Keratinocyte (primary cell): Measurements from ENCODE around the gene TMEM163. TPM values are rescaled to one million over a fixed set of nuclear protein-coding genes. Genes with fewer than 3 reads are reported as not detected.

ENCODE experiments used
- DNase-seq: peaks from one replicate; pipeline ENCODE4 v3.0.0-alpha.2; 2011; ENCODE audit warnings: low read depth, missing footprints, low spot score
- FAIRE-seq: peaks from 2 replicates; lab custom pipeline; 2011; peaks lifted over from hg19 to GRCh38; lab: Jason Lieb, UNC
- H2AFZ ChIP-seq: 2 replicates; pipeline ENCODE4 v1.6.0; 2012; ENCODE audit warnings: low read length, control low read depth, inconsistent platforms; ENCODE audit not compliant: control insufficient read depth
- H3K27ac ChIP-seq: 2 replicates; pipeline ENCODE4 v1.5.1; 2011; ENCODE audit warnings: low read length; ENCODE audit not compliant: control insufficient read depth, insufficient read depth
- H3K27me3 ChIP-seq: 3 replicates; pipeline ENCODE4 v1.6.0; 2011; ENCODE audit warnings: low read length; ENCODE audit not compliant: control insufficient read depth, insufficient read depth; ENCODE audit errors: extremely low read depth
- H3K36me3 ChIP-seq, 2 experiments: 2 replicates in 1 of 2; 3 replicates in 1 of 2; pipeline ENCODE4 v1.5.1; 2011; ENCODE audit warnings: low read length in 2 of 2, mild to moderate bottlenecking in 1 of 2; ENCODE audit not compliant: control insufficient read depth in 2 of 2, insufficient read depth in 2 of 2; ENCODE audit errors: extremely low read depth in 1 of 2
- H3K4me1 ChIP-seq: 3 replicates; pipeline ENCODE4 v1.5.1; 2011; ENCODE audit warnings: low read length; ENCODE audit not compliant: control insufficient read depth, insufficient read depth; ENCODE audit errors: extremely low read depth
- H3K4me2 ChIP-seq: 3 replicates; pipeline ENCODE4 v1.6.0; 2011; ENCODE audit warnings: low read depth, low read length; ENCODE audit not compliant: control insufficient read depth, insufficient read depth; ENCODE audit errors: extremely low read depth
- H3K4me3 ChIP-seq, 3 experiments: fragments of 200-600 bp in 1 of 3; sonication (generic) in 1 of 3; 2 replicates in 2 of 3; 3 replicates in 1 of 3; pipeline ENCODE4 v1.5.1; 2011 to 2016; ENCODE audit warnings: low read length in 3 of 3, mild to moderate bottlenecking in 3 of 3, control low read depth in 2 of 3, inconsistent platforms in 1 of 3, low read depth in 1 of 3, mixed read lengths in 1 of 3, mixed run types in 1 of 3, moderate library complexity in 1 of 3; ENCODE audit not compliant: control insufficient read depth in 2 of 3, insufficient read depth in 2 of 3; ENCODE audit errors: extremely low read depth in 1 of 3
- H3K79me2 ChIP-seq: 2 replicates; pipeline ENCODE4 v1.6.0; 2012; ENCODE audit warnings: low read length; ENCODE audit not compliant: control insufficient read depth, insufficient read depth
- H3K9ac ChIP-seq: 3 replicates; pipeline ENCODE4 v1.6.0; 2011; ENCODE audit warnings: low read length; ENCODE audit not compliant: control insufficient read depth, insufficient read depth; ENCODE audit errors: extremely low read depth
- H3K9me1 ChIP-seq: 3 replicates; pipeline ENCODE4 v1.6.0; 2011; ENCODE audit warnings: low read length; ENCODE audit not compliant: control insufficient read depth, insufficient read depth; ENCODE audit errors: extremely low read depth
- H3K9me3 ChIP-seq: 2 replicates; pipeline ENCODE4 v1.5.1; 2012; ENCODE audit warnings: low read depth, low read length; ENCODE audit not compliant: control insufficient read depth
- H4K20me1 ChIP-seq: 3 replicates; pipeline ENCODE4 v1.6.0; 2011; ENCODE audit warnings: low read length; ENCODE audit not compliant: control insufficient read depth, insufficient read depth; ENCODE audit errors: extremely low read depth
- EZH2 ChIP-seq: IDR thresholded peaks from one replicate; pipeline ENCODE4 v1.6.1; 2012; ENCODE audit warnings: inconsistent platforms, mild to moderate bottlenecking, low read length, moderate library complexity
- dilution Hi-C: fragments of 300-500 bp; cut with MboI; formaldehyde crosslinking; loops from one replicate; pipeline ENCODE4 v1.7.0; 2020; ENCODE audit warnings: low sequenced_read_pairs; ENCODE audit not compliant: extremely low pct_ligation_motif_present
- polyA plus RNA-seq, 5 experiments: library from polyadenylated mRNA; depleted of rRNA in 3 of 5; stranded (reverse) in 3 of 5; stranded (forward) in 1 of 5; unstranded in 1 of 5; fragments of >200 nt; gene quantifications; 1 replicate in 1 of 5; 2 replicates in 3 of 5; 3 replicates in 1 of 5; pipeline versions ENCODE4 v1.2.1 to v1.2.3, GENCODE V29; 2011 to 2012; ENCODE audit warnings: missing spikeins in 2 of 5, low read depth in 1 of 5, low replicate concordance in 1 of 5
- TF ChIP-seq, protein P1 (sequence below), 3 experiments: IDR thresholded peaks in 1 of 3; conservative IDR thresholded peaks in 1 of 3; optimal IDR thresholded peaks in 1 of 3; 2 replicates in 2 of 3; 3 replicates in 1 of 3; pipeline versions ENCODE3 to v1.5.1; 2011; ENCODE audit warnings: low read length in 3 of 3, mild to moderate bottlenecking in 3 of 3, moderate library complexity in 2 of 3, control low read depth in 1 of 3, inconsistent platforms in 1 of 3; ENCODE audit not compliant: insufficient read depth in 2 of 3; ENCODE audit errors: extremely low read depth in 1 of 3

TMEM163 gene
- polyA plus RNA-seq, 1 donor (not counting 4 experiments of a cell fraction or from before 2014, with no cell fraction given) = not detected

DNA sequence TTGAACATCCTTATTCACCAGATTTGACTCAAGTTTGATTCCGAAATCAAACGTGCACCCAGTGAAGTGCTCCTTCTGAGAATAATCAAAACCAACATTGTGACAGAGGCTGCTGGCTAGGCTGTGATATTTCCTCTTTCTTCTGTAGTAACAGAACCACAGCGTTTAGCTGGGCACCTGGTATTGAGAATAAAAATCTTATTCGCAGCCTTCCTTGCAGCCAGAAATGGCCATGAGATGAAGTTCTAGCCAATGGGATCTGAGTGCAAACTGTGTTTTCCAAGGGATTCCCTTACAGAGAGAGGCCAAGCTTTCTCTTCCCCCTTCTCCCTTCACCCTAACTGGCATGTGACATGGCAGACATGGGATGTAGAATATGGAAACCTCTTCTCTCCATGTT, 51.7 kb downstream of the TMEM163 start:
- TF ChIP-seq EZH2 = no peak
- TF ChIP-seq, protein P1, sequence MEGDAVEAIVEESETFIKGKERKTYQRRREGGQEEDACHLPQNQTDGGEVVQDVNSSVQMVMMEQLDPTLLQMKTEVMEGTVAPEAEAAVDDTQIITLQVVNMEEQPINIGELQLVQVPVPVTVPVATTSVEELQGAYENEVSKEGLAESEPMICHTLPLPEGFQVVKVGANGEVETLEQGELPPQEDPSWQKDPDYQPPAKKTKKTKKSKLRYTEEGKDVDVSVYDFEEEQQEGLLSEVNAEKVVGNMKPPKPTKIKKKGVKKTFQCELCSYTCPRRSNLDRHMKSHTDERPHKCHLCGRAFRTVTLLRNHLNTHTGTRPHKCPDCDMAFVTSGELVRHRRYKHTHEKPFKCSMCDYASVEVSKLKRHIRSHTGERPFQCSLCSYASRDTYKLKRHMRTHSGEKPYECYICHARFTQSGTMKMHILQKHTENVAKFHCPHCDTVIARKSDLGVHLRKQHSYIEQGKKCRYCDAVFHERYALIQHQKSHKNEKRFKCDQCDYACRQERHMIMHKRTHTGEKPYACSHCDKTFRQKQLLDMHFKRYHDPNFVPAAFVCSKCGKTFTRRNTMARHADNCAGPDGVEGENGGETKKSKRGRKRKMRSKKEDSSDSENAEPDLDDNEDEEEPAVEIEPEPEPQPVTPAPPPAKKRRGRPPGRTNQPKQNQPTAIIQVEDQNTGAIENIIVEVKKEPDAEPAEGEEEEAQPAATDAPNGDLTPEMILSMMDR (optimal IDR thresholded peaks at IDR 0.05 in 1 of 3, IDR thresholded peaks at IDR 0.05 in 1 of 3, conservative IDR thresholded peaks at IDR 0.05 in 1 of 3; ENCODE audit: extremely low read depth in 1 of 3, insufficient read depth in 2 of 3, low read length in 3 of 3) = no peak
- Histone ChIP-seq H3K4me3 (no peak overlapping the region), H3K79me2 (no peaks in the 10 kb centered on the region), H3K9me3 (no peaks in the 10 kb centered on the region), H2AFZ (no peak overlapping the region), H3K36me3 (no peaks in the 10 kb centered on the region), H3K9me1 (no peaks in the 10 kb centered on the region), H3K4me2 (no peak overlapping the region), H3K4me1 (no peaks in the 10 kb centered on the region), H3K27me3 (peaks cover 8% of the 10 kb centered on the region), H3K27ac (no peak overlapping the region), H4K20me1 (no peaks in the 10 kb centered on the region), H3K9ac (no peak overlapping the region)
- FAIRE-seq (no peak), DNase-seq (no peak)
- dilution Hi-C loops = no loop called here

DNA sequence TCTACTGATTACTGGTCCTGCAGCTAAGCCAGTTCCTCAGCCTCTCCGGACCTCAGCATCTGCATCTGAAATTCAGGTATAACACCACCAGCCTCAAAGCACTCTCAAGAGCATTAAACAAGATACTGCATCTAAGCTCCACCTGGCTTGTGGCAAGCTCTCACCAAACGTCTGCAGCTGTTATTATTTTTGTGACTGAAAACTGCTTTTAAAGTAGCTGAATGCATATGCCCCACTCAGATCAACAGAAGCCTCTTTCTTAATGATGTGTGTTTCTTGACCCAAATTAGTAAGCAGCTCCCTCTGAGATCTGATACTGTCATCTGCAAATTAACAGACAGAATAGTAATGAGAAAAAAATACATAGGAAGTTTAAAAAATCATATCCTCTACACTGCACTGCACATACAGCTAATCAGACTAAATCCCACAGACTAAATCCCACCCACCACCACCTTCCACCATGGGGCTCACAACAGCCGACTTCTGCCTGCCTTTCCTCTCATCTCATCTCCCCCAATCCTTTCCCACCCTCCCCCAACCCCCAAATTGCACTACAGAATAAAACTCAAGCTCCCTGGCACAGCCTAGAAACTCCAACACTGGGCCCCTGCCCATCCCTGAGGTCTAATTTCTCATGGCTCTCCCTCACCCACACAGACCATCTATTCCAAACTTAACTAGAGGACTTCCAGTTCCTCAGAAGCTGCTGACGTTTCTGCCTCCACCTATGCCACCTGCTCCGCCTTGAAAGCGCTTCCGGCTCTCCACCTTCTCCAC, 52.9 kb downstream of the TMEM163 start:
- H3K9me3 ChIP-seq = no peaks in the 10 kb centered on the region
- H3K36me3 ChIP-seq = no peaks in the 10 kb centered on the region
- no peaks in the 10 kb centered on the region for H3K79me2 ChIP-seq
- H3K9me1 ChIP-seq = no peaks in the 10 kb centered on the region
- no peaks in the 10 kb centered on the region for H4K20me1 ChIP-seq
- no peaks in the 10 kb centered on the region for H3K4me1 ChIP-seq
- no peak overlapping the region for H3K9ac ChIP-seq
- H3K4me3 ChIP-seq = no peak overlapping the region
- FAIRE-seq = no peak
- TF ChIP-seq, protein P1 (optimal IDR thresholded peaks at IDR 0.05 in 1 of 3, IDR thresholded peaks at IDR 0.05 in 1 of 3, conservative IDR thresholded peaks at IDR 0.05 in 1 of 3; ENCODE audit: extremely low read depth in 1 of 3, insufficient read depth in 2 of 3, low read length in 3 of 3) = no peak
- TF ChIP-seq EZH2 = no peak
- dilution Hi-C loops = no loop called here
- no peak overlapping the region for H2AFZ ChIP-seq
- peaks cover 8% of the 10 kb centered on the region for H3K27me3 ChIP-seq
- H3K4me2 ChIP-seq = no peak overlapping the region
- DNase-seq = no peak
- no peak overlapping the region for H3K27ac ChIP-seq
